Forelimb muscle (tissue), 1 donor: ENCODE data around the gene SND1. TPM values are rescaled to one million over a fixed set of nuclear protein-coding genes. Genes with fewer than 3 reads are reported as not detected.

Experiments
- DNase-seq: peaks from one replicate; pipeline ENCODE4 v3.0.0-alpha.2; 2013; ENCODE audit warnings: low read depth
- polyA plus RNA-seq: library from polyadenylated mRNA; unstranded; fragments of 120-200 nt; gene quantifications from one replicate; pipeline ENCODE4 v1.2.1, GENCODE V29; 2013; ENCODE audit not compliant: insufficient read length

The SND1 gene
- polyA plus RNA-seq, 1 donor, result 95.0 TPM

DNA sequence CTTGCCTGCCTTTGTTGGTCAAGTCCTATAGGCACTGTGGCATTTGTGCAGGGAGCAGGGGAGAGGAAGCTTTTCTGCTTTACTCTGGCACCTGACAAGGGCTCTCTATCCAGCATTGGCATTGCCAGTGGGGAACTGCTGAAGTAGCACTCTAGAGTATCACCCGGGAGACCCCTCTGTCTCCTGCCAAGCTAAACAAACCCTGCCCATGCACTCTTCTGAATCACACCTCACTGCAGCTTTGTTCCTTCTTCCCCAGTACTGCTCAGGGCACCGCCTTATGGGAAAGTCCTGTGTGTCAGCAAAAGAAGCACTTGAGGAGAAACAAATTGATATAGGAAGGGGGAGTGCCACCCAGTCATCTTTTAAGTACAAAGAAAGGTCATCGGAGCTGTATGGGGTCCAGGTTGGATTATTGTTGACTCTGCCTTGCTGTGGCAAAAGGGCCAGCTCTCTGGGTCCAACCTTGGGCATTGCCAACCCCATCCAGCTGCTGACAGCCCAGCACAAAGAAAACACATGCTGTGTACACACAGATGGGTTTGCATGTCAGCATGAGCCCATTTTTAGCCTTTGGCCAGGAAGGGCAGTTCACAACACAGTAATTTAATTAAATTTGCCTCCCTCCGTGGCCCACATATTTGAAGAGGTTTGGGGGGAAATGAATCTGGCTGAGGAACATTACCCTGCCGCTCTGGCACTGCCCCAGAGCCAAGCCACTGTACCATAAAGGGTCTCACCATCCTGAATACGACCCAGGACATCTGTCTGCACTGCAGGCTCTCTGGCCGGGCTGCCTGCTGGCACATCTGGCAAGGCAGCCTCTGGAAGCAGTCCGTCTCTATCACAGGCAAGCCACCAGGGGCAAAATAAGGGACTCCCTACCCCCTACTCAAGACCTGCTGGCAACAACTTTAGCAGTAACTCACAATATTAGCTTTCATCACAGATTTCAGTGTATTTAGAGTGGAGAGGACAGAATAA is 366.2 kb downstream of the SND1 start:
- no peak for DNase-seq

DNA sequence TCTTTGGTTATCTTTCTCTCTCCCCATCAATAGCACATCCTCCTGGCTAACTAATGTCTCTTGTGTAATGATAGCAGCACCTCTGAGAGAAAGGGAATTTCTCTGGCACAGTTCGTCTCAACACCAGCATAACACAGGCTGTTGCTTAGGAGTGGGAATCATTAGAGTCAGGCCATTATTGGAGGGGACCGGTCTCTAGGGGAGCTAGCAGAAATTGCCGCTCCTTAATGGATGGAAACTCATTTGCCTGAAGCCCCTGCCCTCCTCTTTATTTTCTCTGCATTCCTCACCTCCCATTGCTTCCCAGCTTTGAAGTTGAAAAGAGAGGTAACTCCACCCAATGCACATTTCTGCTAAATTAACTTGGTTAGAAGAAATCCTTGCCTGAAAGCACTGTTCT is 367.3 kb downstream of the SND1 start:
- DNase-seq, result no peak

DNA sequence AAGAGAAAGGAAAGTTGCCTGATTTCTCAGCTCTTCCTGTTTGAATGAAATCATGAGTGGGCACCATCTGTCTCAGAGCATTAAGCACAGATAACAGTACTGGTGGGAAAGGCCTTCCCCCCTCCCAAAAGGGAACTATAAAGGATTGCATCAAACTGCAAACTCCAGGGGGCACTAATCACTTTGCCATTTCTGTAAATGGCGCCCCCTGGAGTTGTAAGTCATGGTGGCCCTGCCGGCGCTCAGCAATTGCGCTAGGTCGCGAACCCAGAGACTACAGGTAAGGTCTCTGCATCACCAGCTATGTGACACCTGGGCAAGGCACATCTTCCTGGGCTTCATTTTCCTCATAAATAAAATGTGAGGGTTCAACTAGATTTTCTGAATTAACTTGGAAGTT is 368.2 kb downstream of the SND1 start:
- DNase-seq, result no peak

DNA sequence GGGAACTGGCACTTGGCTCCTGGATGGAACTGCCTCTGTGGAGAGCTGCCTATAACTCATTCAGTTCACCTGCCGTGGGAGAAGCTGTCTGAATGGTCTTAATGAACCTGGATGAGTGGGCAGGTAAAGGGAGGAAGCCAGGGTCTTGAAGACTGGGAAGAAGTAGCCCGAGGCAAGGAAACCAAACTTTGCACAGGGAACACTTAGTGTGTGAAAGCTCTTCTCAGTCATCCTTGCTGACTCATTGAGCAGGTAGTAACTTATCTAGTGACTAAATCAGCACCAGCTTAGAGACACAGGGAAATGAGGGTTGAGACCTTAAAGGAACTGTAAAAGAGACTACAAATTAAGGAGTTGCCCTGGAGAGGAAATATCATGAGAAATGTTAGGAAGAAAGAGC is 369.4 kb downstream of the SND1 start:
- DNase-seq, result no peak

DNA sequence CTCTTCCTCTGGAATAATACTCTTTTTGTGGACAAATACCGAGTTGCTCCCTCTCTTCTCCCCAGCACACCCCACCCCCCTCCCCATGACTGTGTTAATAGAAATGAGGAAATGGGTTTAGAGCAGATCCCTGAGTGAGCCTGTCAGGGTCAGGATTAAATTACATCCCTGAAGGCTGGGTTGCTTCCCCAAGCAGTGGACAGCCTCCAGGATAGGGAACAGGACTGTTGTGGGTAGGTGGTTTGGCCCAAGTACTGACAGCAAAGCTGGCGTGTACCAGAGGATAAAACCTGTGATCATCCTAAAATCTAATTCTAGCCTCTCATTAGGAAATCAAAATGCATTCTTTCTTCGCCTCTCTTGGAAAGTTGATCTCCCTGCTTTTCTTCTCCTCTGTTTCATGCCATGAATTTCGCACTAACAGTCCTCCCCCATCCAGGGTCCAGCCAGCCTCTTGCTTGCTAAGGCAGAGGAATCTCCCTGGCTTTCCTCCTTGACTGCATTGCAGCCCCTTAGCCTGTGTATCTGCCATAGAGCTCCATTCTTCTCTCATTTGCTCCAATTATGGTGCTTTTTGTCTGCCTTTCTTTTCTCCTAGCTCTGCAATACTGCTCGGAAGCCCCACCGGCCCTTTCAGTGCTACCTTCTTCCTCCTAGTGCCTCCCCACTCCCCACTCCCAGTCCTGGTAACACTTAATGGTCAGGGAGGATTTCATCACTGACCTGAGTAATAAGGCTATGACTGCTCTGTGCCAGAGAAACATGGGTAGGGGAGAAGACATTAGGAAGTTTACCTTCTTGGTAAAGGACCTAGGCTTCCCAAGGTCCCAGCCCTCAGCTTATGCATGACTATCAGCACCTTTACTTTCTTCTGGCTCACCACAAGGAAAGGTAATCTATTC is 370.9 kb downstream of the SND1 start:
- no peak for DNase-seq

DNA sequence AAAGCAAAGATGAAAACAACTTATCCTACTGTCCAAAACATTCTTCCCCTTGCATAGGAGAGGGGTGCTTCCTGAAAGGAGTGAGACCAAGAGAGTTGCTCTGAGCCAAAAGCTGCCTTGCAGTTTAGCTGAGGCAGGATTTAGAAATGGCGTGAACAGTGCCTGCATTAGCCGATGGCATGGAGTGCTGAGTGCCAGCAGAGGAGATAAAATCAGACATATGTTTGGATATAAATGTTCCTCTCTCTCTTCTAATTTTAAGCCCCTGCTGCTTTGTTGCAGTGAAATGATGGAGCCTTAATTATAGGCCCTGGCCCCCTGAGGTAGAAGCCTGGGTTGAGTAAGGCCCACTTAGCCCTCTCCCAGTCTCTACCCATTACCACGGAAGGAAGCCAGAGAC is 372.2 kb downstream of the SND1 start:
- no peak for DNase-seq

DNA sequence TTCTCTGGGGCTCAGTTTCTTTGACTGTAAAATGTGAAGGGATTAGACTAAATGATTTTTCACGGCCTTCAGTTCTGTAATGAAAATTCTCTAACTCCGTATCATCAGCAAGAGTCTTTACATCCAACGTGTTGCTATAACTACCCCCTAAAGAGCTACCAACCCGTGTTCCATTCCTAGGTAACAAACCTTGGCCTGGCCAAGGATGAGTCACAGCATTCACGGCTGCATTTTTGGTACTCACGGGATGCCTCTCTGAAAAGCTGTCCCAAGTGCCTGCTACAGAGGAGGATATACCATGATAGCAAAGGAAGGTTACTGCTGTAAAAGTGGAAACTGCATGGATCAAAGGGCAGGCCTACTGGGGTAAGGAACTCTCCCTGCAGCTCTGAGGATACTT is 373.4 kb downstream of the SND1 start:
- no peak for DNase-seq

DNA sequence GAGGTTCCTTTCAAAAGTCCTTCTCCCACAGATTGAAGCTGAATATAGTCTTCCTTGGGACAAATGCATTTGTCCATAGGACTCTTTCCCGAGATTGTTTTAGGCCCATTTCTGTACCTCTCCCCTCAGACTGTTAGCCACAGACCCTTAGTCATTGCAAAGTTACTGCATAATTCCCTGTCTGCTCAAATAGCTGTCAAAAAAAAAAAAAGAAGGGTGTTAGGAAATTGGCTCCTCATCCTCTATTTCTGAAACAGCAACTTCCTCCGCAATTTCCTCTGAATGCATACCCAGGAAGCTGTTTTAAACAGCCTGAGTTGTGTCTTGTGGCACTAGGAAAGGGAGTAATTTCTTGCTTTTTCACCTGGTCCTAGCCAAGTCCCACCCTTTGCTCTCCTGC is 373.8 kb downstream of the SND1 start:
- DNase-seq, result no peak

DNA sequence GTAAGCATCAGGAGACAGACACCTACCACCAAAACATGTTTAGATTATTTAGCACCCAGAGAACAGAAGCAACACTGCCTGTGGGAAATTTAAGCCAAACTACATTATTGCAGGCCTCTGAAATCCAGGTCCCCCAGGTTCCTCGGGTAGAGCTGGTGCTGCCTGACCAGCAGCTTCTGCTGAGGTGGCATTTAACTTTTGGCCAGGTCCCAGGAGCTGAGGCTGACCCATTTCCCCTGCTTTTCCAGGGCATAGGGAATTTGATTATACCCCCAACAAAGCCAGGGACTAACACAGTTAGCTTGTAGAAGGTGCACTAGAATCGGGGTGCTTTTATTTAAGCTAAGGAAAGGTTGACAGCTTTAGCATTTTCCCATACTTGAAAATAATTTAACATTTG is 374.6 kb downstream of the SND1 start:
- no peak for DNase-seq

DNA sequence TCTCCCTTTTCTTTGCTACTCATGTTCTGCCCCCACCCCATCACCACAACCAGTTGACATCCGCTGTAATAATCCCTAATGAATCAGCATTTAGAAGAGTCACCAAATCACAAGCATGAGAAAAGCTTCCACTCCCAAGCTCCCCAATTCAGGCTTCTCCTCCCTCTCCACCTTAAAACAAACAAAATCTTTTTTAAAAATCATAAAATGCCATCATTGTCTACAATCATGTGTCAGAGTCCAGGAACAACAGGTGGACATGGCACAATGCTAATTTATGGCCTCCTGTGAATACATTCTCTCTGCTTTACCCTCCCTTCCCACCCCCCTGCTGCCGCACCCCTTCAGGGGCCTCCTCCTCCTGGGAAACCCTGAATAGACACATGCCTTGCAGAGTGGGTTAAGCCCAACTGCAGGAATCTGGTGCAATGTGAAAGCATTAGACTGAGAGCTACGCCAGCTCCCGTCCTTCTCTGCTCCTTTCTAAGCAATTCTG is 375.5 kb downstream of the SND1 start:
- no peak for DNase-seq

DNA sequence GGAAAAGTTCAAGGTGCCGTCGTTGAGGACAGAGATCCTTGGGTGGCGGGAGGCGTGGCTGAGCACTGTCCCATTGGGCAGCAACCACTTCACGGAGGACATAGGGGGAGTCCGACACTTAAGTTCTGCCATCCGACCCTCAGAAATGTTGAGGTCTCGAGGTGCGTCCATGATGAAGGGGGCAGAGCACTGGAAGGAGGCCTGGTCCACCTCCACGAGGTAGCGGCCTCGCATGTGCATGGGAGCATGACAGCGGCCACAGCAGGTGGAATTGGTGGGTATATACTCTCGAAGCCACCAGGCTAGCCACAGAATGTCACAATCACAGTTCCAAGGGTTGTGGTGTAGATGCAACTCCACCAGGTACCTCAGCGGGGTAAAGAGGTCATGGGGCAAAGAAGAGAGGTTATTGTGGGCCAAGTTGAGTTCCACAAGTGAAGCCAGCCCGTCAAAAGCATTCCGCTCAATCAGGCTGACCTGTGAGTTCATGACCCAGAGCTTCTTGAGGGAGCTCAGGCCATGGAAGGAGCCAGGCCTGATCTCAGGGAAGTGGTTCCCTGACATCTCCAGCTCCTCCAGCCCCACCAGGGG is 377.5 kb downstream of the SND1 start:
- DNase-seq, result no peak

DNA sequence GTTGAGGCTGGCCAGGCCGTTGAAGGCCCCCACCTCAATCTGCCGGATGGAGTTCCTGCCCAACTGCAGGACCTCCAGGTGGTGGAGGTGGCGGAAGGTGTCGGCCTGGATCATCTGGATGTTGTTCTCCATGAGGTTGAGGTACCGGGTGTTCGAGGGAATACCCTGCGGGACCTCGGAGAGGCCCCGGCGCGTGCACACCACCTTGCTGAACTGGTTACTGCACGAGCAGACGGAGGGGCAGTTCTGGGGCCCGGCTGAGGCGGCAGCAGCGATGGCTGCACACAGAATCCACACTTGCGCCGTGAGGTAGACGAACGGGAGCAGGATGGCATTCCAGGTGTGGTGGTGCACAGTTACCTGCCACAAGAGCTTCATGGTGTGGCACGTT is 378.3 kb downstream of the SND1 start:
- no peak for DNase-seq

DNA sequence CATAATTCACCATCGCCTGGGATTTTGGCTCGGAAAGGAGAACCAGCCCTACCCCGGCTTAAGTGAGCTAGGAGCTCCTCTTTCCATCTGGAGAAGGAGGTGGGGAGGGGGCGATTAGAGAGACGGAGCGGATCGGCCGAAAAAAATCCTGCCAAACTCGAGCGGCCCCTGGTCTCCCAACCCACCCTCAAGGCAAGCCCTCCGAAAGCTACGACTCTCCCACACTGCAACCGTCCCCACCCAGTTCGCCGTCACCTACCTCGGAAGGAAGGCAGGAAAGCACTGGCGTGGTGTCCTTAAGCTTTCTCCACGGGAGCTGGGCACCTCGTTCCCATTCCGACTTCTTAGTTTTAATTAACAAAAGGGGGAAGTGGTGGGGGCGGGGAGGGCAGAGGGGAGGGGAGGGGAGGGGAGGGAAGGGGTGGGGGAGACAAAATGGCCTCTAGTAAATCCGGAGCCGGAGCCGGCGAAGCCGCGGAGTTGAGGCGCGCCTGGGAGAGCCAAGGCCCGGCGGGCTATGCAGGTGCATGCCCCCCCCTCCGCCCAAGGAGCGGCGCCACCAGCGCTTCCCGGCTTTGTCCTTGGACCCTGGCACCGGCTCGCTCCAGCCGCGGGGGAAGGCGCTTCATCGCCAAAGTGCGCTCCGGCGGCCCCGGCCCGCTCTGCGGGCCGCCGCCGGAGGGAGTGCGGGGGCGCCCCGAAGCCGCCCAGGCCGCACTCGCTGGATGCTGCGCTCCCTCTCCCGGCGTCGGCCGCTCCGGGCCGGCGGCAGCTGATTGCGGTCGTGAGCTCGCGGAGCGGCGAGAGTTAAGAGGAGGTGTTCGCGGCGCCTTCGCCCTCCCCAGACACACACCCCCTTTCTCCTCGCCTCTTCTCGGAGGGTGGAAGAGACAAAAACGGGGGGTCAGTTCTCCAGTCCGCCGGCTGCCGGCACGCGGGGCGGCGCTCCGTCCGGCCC is 378.9 kb downstream of the SND1 start, which contains the start of gene LRRC4:
LRRC4 (minus strand) TSS at position 784 of the 958 bp plus-strand sequence. CDS start 797 bp downstream, outside the sequence.
- no peak for DNase-seq

DNA sequence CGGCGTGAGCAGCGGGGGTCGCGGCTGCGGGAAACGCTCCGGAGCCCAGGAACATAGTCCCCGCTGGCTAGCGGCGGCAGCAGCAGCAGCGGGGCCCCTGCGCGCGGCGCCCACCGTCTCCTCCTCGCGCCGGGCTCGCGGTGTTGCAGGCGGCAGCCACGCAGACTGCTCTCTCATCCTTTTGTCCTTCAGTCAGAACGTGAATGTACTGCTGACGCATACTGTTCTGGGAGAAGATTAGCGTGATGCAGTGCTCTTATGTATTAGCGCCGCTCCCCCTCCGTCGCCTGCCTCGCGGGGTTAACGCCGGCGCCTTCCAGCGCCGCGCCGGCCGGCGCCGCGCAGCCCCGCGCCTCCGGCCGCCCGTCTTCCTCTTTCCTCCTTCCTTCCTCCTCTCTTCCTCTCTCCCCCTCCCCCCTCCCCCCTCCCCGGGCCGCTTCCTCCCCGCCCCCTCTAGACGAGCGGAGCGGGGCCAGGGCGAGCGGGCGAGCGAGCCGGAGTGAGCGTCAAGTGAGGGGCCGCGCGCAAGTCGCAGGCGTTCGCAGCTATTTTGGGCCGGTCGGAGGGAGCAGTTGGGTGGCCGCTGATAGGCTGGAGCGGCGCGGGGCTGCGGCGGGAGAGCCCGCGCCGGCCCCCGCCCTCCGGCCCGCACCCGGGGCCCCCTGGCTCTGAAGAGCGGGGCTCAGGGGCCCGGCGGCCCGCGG is 380.1 kb downstream of the SND1 start:
- peak; percentile 44 for DNase-seq

DNA sequence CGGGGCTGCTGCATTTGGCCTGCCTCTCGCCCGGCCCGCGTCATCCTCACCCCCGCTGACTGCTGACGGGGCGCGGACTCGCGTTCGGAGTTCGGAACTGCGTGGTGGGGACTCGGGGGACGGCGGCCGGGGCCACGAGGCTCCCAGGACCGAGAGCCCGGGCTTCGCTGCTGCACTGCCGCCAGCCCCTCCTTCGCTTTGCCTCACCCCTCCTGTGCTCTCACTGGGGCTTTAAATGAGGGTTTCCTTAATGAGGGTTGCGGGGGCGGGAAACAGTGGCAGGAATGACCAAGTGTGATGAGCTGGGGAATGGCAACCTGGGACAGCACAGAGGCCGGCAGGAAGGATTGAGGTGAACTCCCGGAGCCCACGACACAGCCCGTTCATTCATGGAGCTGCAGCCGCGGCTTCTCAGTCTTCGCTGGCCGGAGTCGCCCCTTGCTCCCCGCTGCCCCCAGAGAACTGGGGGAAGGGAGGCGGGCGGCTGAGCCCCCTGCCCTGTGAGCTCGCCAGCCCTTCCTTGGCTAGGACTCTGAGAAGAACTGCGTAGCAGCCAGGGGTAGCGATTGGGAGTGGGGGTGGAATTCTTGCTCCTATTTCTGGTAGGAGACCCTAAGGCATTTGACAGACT is 380.7 kb downstream of the SND1 start:
- DNase-seq, result no peak

DNA sequence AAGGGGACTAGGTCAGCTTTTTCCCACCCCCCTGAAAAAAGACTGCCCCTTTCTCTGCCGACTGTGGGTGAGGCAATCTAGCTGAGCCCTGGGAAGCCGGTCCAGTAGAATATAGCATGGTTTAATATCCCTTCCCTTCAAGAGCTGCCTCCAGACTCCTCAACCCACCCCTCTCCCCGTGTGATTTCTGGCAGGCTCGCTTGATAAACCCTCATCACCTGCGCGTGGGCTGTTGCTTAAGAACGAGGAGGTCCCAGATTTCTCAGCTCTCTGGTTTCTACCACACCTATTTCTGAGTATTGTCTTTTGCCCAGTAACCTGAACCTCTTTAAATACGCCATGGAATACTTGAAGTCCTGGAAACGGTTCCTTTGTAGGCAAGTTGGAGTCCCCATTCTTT is 381.3 kb downstream of the SND1 start:
- no peak for DNase-seq

DNA sequence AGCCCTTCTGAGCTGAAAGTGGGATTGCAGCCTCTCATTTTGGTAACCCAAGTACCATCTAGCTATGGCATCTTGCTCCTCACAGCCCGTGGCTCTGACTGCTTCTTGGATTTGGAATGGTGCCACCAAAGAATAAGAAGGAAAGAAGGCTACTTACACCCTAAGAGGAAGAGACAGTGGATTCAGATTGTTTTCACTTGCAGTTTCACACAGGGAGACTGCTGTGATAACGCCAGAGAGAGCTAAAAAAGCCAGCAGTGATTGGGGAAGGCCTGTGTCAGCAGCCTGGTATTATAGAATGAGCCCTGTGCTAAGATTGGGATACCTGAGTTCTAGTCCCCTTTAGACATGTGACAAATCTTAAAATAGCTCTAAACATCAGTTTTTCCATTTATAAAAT is 382.8 kb downstream of the SND1 start:
- DNase-seq, result no peak

DNA sequence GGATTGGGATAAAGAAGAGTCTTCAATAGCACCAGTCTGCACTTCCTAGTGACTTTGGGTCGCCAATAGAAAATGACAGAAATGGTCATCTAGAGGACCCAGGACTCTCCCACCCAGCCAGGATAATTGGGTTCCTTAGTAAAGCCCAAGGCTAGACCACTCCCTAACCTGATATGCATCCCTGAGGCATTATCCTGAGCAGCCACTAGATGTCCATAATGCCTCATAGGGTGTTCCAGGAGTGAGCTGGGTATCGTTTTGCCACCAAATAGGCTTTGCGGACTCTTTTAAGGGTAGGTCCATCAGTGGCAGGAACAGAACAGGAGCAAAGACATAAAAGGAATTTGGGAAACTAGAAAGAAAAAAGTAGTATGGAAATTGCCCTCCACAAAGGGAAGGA is 383.7 kb downstream of the SND1 start:
- no peak for DNase-seq

DNA sequence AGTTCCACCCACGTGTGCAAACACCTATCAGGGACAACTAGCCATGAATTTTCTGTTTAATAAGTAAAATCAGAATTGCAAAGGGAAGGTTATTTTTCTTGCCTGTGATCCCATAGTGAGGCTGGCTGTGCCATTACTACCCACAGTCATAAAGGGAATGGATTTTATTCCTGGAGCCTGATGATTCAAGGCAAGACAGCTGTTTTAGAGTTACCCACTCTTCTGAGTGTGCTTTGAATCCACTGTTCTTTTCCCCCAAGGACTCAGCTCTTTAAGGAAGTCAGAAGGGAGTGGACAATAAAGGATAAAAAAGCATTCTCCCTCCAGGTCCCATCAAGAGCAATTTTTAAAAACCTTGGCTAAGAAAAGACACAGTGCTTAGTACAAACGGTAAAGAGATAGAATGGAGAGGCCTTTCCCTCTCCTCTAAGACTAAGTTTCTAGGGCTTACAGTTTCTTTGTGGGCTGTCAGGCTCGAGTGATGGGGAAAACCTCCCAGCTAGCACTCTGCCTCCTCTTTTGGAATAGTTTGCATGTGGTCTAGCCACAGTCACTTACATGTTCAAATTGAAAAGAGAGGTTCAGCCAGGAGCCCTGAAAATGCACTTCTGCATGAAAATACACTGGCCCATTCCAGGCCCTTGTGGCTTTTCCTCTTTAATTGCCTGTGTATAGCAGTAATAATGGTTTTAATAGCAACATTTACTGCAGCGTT is 384.4 kb downstream of the SND1 start:
- no peak for DNase-seq
